GM19239 (cell line): Measurements from ENCODE around the gene CDCP1.

ENCODE experiments used
- DNase-seq: peaks from one replicate; pipeline ENCODE4 v3.0.0; 2011; ENCODE audit warnings: low spot score; ENCODE audit not compliant: insufficient read length
- FAIRE-seq: peaks from 2 replicates; lab custom pipeline; 2011; peaks lifted over from hg19 to GRCh38; lab: Jason Lieb, UNC

Gene CDCP1

DNA sequence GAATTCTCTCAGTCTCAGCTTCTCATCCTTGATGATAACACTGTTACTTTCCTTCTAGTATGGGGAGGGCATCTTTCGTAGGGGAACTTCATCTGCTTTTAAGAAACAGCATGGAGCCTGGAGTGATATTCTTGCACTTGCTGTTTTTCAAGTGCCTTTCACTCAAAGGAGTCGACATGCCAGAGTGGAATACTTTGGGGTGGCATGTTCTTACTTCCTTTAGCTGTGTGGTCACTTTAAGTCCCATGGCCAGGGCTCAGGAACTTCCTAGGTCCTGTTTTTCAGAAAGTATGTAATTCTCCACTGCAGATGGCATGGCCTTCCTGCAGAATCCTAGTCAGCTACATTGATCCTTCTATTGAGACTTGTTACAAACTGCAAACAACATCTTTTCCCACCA is 28.1 kb upstream of the CDCP1 start:
- FAIRE-seq: no peak
- no peak for DNase-seq

DNA sequence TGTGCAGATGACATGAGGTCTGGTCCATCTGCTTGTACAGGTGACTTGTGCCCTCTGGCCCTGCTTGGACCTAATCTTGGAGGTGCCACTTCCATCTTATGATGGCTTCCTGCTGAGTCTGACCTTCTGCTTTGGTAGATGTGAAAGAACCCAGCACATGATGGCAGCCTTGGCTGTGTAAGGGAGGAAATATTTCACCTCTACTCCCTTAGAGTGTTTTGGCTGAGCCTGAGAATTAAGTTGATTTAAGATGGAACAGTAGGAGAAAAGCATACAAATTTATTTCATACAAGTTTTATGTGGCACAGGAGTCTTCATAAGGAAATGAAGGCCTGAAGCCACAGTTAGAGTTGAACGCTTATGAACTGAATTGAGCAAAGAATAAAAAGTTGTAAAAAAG is 27.6 kb upstream of the CDCP1 start:
- FAIRE-seq (no peak), DNase-seq (no peak)

- FAIRE-seq (no peak), DNase-seq (no peak)
Measured at GRCh38 chr3:45171283-45171682, 25.1 kb upstream of the CDCP1 start.

GRCh38 chr3:45170096-45170495 is 23.9 kb upstream of the CDCP1 start:
- no peak for DNase-seq
- no peak for FAIRE-seq

DNA sequence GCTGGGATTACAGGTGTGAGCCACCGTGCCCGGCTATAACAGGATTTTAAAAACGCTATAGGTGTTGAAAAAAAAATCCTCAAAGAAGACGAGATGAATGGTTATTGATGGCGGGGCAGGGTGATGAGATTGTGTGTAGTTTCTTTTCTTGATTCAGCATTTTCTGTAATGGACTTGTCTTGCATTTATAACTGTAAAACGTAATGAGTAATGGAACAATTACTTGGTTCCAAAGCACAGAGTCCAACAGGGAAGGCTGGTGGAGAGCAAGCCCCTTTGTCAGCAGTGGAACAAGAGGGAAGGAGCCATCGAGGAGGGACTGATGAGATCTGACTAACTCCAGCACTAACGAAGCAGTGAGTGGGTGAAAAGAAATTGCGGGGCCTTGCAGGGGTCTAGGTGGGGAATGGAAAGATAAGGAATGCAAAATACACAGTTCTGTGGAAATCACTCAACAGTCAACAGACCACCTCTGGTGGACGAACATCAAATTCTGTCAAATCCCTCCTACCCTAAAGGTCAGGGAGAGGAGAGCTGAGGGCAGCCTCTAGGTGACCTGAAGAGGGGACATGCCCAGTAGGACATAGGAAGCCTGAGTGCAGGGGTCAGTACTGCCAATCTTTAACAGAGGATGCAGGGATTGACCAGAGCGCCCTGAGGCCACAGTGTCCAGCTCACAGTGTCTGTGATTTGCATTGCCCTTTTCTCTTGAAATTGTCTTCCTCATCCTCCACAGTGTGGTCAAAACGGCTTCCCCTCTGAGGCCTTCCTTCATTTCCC is 23.1 kb upstream of the CDCP1 start:
- DNase-seq (no peak), FAIRE-seq (no peak)

DNA sequence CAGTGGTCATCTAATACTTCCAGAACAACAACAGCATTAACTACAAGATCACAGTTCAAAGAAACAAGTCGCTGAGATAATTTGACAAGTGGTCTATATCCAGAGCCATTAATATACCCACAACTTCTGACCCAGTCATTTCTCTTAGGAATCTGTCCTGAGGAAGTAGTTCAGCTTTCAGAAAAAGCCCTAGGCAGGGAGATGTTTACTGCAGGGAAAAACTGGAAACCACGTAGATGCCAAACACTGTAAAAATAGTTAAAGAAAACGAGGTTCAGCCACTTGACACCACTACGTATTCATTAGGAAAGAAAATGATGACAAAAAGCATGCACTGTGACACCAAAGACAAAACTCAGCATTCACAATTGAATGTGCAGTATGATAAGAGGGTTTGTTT is 22.3 kb upstream of the CDCP1 start:
- FAIRE-seq (no peak), DNase-seq (no peak)

- FAIRE-seq (peak; percentile 84), DNase-seq (peak; percentile 60)
Measured at GRCh38 chr3:45167011-45167911, 21.1 kb upstream of the CDCP1 start.

- no peak for DNase-seq
- FAIRE-seq: no peak
Measured at GRCh38 chr3:45166321-45166879, 20.2 kb upstream of the CDCP1 start.

GRCh38 chr3:45165497-45166283 is 19.5 kb upstream of the CDCP1 start:
- no peak for DNase-seq
- no peak for FAIRE-seq

DNA sequence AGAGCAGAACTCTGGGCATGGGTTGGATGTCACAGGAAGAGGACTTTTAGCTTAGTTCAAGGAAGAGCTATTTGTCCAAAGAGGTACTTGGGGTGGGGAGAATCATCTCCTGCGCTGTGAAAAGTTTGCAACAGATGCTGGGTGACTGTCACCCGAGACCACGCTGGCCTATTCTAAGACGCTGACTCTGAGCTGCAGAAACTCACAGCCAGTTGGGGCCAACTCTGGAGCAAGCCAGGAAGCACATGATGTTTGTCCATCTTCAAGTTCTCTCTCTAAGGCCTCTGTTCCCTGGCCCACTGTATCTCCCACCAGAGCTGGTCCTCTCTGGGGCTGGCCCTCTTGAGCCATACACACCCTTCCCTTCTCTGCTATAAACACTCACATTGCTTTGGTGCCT is 17.9 kb upstream of the CDCP1 start:
- no peak for FAIRE-seq

DNA sequence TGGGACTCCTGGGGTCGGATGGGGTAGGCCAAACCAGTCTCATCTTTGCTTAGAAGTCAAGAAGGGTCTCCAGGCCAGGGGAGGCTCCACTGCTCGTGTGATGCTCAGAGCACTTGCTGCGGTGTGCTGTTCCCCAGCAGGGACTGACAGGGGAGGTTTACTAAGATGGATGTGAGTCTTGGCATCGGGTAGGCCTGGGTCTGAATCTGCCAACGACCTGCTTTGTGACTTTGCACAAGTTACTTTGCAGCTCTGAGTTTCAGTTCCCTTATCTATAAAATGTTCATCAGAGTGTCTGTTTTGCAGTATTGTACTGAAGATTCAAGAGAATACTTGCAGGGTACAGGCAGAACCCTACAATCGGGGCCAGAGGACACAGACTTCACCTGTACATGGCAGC is 17.3 kb upstream of the CDCP1 start:
- DNase-seq: no peak
- peak; percentile 39 for FAIRE-seq

More for the DNA sequence above, 17.9 kb upstream of the CDCP1 start:
- DNase-seq: no peak

GRCh38 chr3:45154641-45155147 is 8.5 kb upstream of the CDCP1 start:
- DNase-seq: no peak
- no peak for FAIRE-seq

GRCh38 chr3:45153658-45154437 is 7.7 kb upstream of the CDCP1 start:
- DNase-seq (no peak), FAIRE-seq (no peak)

- FAIRE-seq (no peak), DNase-seq (no peak)
Measured at GRCh38 chr3:45152307-45152706, 6.1 kb upstream of the CDCP1 start.

DNA sequence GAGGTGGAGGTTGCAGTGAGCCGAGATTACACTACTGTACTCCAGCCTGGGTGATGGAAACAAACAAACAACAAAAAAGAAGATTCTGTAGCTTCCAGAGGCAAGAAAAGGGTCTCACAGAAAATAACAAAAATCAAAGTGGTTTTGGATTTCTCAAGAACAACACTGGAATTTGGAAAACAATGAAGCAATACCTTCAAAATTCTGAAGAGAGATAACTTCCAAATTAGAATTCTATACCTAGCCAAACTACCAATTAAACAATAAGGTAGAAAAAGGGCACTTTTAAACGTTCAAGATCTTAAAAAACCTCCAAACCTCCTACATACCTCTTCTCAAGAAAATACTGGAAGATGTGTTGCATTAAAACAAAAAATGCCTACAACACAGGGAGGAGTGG is 4.9 kb upstream of the CDCP1 start:
- DNase-seq (no peak), FAIRE-seq (no peak)

GRCh38 chr3:45148921-45149320 is 2.7 kb upstream of the CDCP1 start:
- no peak for FAIRE-seq

DNA sequence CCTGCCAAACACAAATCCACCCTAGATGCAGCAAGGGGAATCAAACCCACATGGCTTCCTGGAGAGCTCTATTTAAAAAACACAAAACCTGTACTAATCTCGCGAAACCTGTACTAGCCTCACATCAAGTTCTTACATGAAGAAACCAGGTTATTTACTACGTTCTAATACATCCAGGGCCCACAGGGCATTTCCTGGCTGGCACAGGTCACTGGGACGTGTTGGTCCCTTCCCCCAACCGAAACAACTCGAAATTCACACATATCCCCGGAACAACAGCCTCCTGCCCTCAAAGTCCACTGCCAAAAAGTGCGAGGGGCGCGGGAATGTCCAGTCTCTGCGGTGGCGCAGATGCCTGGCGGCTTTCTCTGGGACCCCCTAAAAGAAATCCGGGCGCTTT is 955 bp downstream of the CDCP1 start:
- no peak for DNase-seq
- FAIRE-seq: no peak

More at GRCh38 chr3:45148921-45149320, 2.7 kb upstream of the CDCP1 start:
- DNase-seq: no peak

- DNase-seq (peak; percentile 72), FAIRE-seq (peak; percentile 53)
Measured at GRCh38 chr3:45143673-45144671, 2.2 kb downstream of the CDCP1 start.
